ENCODE data around the gene PDZD2.

GRCh38 chr5:32029261-32029660 lies 390.3 kb downstream of the PDZD2 start:
- TF ChIP-seq, protein P1, sequence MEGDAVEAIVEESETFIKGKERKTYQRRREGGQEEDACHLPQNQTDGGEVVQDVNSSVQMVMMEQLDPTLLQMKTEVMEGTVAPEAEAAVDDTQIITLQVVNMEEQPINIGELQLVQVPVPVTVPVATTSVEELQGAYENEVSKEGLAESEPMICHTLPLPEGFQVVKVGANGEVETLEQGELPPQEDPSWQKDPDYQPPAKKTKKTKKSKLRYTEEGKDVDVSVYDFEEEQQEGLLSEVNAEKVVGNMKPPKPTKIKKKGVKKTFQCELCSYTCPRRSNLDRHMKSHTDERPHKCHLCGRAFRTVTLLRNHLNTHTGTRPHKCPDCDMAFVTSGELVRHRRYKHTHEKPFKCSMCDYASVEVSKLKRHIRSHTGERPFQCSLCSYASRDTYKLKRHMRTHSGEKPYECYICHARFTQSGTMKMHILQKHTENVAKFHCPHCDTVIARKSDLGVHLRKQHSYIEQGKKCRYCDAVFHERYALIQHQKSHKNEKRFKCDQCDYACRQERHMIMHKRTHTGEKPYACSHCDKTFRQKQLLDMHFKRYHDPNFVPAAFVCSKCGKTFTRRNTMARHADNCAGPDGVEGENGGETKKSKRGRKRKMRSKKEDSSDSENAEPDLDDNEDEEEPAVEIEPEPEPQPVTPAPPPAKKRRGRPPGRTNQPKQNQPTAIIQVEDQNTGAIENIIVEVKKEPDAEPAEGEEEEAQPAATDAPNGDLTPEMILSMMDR (IDR thresholded peaks at IDR 0.05) = no peak
- TF ChIP-seq POLR2A (IDR thresholded peaks at IDR 0.05) = no peak

Data from testis (tissue), 2 donors.